Activated T-helper 1 cell treated with Interleukin-2 at 50 U/mL for 16 hours (primary cell): ENCODE results near the gene MRPL47.
"Not testable (repeated sequence)": the region's sequence is repeated elsewhere in the genome, so short reads cannot be mapped to it uniquely, and the experiment has no call there.

Experiments used
- DNase-seq: peaks from one replicate; pipeline ENCODE4 v3.0.0-alpha.2; 2020; ENCODE audit warnings: low read depth

MRPL47 gene

DNA sequence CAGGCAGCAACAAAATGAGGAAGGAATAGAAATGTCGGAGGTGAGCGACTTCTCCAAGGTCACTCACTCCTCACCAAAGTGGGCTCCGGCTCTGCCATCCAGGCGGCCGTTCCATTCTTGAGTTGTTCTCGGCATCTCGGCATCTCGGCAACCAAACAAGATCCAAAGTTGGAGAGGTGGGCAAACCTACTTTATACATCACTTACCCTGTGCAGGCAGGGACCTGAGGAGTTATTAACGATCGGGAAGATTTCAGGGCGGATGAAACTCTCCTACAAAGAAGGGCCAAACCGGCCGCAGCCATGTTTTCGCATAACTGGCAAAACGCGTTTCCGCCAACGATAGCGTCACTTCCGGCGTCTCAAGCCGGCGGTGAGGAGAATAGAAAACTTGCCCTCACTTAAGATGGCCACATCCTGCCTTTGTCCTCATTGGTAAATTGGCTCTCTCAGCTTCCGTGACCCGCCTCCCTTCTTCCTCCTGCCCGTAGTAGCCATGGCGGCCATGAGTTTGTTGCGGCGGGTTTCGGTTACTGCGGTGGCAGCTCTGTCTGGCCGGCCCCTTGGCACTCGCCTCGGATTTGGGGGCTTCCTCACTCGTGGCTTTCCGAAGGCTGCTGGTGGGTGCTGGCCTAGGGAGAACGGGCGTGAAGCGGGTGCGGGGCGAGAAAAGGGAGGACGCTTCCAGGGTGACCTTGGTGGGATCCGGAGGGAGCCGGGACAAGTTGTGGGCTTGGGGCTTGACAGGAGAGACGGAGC, at the start of gene MRPL47, which contains the start of gene NDUFB5:
Gene MRPL47, minus strand, starts transcription at position 318 of the 758 bp plus-strand sequence. Its CDS starts 14 bp downstream, at position 304.
Gene NDUFB5, plus strand, starts transcription at position 474 of the 758 bp plus-strand sequence. Its CDS starts 22 bp downstream, at position 496.
- DNase-seq: peak; percentile 84

DNA sequence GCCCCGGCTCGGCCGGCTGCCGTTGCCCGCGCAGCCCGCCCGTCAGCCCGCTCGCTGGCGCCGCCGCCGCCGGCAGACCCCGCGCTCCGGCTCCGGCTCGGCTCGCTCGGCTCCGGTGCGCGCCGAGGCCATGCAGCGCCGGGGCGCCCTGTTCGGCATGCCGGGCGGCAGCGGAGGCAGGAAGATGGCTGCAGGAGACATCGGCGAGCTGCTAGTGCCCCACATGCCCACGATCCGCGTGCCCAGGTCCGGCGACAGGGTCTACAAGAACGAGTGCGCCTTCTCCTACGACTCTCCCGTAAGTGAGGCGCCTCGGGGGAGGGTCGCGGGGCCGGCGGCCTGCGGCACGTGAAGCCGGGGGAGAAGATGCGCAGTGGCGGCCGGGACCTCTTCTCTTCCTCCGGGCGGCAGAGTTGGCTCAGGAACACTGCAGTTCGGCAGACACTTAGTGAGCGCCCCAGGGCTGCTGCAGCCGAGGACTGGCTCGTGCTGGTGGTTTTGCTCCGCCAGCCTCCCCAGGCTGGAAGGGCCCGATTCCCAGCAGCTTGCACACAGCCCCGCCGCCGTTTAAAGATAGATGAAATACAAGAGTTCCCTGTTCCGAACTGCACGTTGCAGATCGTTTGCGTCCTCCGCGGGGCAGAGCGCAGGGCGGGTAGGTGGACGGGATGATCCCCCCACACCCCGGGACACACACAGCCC, 48.8 kb upstream of the MRPL47 start:
- DNase-seq: peak; percentile 47

DNA sequence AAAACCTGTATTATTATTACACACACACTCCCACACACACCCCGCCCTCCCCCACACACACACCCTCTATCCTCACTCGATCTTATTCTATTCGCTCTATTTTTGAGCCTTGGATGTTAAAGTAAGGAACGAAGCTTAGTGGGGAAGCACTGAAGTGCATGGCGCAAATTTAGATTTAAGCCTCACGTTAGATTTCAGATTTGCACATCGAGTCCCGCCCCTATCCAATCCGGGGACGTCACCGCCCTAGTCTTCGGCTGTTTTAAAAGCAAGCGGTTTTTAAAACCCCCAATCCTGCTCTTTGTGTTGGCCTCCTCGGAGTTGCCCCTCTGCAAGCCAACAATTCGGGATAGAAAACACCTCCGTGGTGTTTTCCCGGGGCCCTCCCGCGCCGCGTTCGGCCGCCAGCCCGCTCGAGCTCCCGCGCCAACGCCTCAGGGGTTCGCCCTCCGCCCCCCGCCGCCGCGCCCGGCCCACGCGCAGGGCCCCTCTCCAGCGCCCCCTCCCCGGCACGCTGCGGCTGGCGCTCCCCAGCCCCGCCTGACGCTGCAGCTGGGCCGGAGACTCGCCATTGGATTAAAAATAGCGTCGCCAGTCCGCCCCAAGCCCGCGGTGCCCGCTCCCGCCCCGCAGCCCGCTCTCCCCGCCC, 48.1 kb upstream of the MRPL47 start, which contains the start of gene USP13:
Gene USP13, plus strand, starts transcription at position 594 of the 649 bp plus-strand sequence. CDS start 186 bp downstream, outside the sequence.
- DNase-seq: peak; percentile 41

DNA sequence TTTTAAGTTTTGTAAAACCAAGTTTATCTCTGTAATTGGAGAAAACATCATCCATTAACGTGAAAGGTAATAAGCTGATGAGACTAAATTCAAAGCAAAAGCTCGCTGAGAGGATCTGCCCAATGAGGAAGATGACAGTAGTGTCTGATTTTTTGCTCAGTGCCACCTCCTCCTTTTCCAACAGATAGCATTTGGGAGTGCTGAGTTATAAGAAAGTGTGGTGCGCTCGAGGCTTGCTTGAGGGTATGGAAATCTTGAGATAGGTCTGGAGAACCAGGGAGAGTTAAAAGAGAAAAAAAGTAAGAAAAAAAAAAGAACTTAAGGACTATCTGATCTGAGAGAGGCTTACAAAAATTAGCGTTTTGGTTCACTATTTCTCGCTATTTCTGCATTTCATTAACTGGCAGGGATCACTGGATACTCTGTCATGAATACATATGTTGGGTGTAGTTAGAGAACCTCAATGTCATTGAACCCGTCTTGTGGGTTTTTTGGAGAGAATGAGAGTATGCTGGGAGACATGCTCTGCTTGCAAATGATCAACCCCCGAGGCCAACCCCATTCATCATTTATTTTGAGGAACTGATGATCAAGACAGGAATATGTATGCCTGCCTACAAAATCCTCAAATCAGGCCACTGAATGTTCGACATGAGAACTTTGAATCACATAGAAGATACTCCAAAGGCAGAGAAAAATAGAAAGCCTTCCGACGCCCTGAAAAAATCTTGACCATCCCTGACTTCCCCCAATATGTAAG, 47.4 kb upstream of the MRPL47 start:
- DNase-seq: no peak

DNA sequence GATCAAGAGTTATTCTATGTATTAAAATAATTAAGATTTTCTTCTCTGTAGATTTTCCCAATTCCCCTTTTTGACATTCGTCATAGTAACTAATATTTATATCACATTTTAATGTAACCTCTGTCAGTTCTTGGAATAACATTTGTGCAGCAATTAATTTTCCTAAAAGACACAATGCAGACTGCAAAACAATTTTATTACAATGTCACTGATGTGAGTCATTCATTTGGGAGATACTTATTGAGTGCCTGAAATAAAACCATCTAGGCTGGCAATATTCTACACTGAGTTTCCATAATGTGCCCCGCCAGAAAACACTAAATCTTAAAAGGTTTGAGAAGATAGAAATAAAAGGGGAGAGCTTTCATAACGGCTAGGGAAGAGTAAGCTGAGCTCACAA, 41.7 kb upstream of the MRPL47 start:
- no peak for DNase-seq

DNA sequence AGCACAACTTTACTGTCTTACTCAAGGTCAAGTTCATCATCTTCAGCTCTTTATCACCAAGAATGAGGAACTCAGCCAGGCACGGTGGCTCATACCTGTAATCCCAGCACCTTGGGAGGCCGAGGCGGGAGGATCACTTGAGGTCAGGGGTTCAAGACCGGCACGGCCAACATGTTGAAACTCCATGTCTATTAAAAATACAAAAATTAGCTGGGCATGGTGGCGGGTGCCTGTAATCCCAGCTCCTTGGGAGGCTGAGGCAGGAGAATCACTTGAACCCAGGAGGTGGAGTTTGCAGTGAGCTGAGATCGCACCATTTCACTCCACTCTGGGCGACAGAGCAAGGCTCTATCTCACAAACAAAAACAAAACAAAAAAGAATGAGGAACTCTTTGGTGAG, 39.4 kb upstream of the MRPL47 start:
- DNase-seq: not testable (repeated sequence)

DNA sequence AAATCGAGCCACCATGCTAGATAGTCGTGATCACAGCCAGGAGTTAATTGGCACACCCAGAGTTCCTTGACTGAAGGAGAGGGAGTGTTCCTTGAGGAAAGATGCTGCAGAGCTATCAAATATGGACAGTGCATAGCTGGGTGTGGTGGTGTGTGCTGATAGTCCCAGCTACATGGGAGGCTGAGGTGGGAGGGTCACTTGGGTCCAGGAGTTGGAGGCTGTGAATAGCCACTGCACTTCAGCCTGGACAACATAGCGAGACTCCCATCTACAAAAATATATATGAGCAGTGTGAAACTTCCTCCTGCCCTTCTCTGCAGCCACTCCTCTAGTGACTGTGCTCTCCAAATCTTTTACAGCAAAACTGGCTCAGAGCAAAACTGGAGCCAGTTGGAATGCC, 38.4 kb upstream of the MRPL47 start:
- no peak for DNase-seq

DNA sequence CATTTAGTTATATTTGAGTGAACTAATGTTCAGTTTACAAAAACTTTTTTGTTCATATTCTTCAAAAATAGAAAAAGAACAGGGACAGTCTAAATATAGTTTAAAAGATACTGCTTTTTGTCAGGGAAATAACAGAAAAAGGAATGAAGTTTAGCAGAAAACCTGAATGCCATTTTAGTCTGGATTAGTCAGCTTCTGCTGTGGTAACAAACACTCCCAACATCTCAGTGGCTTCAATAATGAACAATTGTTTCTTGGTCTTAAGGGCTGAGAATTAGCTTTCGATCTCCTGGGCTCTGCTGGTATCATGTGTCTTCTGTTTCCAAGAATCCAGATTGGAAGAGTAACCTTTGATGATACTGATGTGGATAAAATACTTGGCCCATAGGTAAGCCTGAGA, 36.0 kb upstream of the MRPL47 start:
- DNase-seq: no peak

DNA sequence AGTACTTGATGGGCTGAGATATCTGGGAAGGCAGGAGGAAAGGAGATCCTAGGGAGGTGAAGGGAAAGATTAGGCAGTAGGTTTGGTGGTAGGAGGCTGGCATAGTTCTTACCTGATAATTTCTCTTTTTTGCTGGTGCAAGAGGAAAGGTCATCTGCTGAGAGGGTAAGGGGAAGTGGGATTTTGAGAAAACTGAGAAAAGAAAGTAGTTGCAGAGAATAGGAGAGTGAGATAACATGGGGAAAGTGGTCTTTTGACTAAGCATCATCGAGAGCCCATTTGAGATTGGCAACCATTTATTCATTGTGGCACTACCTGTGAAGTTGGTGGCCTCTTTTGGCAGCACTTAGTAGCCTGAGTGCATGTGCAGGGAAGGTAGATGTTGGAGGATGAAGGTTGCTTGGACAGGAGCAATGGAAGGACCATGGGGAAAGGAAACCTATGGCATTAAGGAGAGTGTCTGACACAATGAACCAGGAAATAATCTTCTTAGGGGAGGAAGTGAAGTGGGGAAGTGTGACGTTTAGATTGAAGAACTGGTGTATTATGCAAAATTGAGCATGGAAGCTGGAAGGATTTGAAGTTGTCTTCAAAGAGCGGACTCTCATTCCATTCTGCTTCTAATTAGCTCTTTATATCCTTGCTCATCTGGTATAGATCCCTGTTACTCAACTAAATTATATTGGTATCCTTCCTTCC, 26.5 kb upstream of the MRPL47 start:
- DNase-seq: no peak

DNA sequence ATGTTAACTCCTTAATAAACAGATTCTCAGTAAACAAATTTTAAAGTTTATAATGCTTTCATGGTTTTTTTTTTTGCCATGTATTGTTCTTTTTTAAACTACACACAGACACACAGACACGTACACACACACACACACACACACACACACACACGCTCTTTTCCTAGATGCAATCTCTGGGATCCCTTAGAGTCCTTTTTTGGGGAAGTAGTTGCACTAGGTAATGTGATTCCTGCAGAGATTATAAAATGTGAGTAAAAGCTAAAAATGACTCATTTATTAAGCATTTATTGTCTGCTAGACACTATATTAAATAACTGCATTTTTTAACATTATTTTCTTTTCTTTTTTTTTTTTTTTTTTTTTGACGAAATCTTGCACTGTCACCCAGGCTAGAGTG, 20.0 kb upstream of the MRPL47 start:
- DNase-seq: no peak

DNA sequence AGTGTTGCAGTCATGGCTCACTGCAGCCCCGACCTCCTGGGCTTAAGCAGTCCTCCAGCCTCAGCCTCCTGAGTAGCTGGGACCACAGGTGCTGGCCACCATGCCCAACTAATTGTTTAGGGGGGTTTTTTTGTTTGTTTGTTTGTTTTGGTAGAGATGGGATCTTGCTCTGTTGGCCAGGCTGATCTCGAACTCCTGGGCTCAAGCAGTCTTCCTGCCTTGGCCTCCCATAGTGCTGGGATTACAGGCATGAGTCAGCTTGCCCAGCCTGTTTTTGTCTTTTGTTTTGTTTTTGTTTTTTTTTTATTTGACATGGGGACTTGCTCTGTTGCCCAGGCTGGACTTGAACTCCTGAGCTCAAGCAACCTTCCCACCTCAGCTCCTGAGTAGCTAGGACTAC, 17.6 kb upstream of the MRPL47 start:
- DNase-seq: no peak

DNA sequence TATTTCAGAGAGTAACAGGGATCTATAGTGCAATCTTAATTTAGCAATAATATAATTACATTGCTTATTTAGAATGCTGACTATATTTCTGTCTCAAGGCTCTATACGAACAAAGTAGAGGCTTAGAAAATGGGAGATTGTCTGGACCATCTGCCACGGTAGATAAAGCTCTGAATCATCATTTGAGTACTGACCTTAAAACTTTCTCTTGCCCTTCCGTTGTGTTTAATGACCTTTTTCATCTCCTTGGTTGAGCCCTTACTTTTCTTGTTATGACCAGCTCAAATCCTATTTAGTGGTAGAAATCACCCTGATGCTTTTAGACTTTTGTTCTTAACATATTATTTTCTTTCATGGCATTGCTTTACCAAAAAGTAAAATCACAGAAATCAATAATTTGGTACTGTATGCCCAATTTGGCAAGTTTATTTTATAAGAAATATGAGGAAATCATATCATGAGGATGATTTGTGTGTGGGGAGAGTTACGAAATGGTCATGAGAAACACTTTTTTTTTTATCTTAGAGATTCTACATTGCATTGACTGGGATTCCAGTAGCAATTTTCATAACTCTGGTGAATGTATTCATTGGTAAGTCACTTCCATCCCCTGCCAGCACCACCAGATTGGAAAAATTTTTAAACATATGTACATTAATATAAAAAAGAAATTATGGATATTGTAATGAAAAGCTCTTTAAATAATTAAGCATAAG, 11.2 kb upstream of the MRPL47 start:
- DNase-seq: no peak

DNA sequence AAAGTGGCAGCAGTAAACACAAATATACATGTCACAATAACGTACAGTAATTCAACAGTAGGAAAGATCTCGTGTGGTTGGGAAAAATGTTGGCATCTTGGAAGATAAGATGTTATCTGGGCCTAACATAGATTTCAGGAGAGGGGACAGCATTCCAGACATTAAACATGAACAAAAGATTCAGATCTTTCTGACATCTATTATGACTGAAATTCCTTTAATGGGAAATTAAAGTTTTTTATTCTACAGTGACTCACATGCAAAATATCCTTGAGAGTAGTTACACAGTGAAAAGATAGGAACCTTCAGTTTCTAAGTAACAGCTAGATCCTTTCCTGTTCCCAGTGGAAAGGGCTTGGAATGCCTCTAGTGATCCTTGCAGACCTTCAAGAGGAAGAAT, 9.4 kb upstream of the MRPL47 start:
- DNase-seq: no peak

DNA sequence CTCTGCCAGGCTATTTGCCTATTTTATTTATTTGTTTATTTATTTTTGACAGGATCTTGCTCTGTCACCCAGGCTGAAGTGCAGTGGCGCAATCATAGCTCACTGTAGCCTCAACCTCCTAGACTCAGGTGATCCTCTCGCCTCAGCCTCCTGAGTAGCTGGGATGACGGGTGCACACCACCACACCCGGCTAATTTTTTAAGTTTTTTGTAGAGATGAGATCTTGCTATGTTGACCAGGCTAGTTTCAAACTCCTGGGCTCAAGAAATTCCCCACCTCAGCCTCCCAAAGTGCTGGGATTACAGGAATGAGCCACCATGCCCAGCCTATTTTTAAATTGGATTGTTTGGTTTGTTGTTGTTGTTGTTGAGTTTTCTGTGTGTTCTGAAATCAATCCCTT, 5.6 kb upstream of the MRPL47 start:
- DNase-seq: no peak

DNA sequence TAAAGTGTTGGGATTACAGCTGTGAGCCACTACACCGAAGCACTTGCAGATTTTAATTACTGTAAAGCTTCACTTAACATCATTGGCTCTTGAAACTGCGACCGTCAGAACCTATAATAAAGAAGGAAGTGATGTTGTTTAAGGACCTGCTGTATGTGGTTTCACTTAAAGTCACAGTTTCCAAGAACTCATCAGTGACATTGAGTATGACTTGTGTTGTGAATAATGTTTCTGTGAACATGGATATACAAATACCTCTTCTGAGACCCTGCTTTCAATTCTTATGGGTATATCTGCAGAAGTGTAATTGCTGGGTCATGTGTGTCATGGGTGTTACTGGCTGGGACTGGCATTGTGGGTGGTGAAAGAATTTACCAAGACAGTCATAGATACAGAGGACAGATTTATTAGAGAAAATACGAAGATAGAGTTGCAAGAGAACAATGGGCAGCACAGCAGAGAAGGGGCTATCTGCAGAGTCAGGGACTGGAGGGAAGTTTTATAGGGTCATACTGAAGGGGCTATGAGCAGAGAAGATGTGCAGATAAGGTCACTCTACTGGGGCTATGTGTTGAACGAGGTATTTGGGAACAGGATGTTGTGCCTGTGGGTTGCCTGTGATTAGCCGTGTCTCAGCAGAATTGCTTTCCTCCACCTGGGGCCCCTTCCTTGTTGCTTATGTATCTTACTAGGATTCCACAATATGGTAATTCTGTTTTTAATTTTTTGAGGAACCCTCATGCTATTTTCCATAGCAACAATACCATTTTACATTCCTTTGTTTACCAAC, 4.7 kb upstream of the MRPL47 start:
- DNase-seq: no peak

DNA sequence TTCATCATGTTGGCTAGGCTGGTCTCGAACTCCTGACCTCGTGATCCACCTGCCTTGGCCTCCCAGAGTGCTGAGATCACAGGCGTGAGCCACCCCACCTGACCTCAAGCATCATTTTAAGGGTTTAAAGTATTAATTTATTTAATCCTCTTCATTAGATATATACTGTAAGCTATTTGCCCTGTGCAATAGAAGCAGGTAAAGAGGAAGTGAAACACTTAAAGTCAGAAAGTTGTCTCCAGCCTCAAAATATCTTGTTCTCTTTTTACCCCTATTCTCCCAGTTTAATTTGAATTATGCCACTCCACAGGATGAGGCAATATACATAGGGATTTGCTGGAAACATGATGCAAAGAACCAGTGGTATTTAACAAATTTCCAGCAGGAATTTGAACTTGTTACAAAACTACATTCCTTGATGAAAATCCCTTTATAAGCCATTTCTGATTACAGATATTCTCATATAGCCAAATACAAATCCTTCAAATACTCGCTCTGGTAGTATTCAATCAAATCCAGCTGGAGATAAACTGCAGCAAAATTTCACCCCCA, 2.2 kb upstream of the MRPL47 start:
- DNase-seq: no peak

DNA sequence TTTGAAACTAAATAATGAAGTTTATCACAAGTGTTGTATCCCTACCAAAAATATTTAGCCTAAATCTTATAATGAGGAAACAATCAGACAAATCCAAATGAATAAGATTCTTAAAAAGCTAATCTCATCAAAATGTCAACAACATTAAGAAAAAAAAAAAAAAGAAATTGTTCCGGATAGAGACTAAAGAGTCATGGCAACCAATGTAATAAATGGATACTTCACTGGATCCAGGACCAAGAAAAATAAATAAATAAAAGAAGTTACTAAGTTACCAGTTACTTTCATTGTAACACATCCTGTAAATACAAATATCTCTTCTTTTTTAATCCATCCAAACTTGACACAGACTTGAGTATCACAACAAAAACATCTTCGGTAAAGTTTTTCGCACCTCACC, 607 bp downstream of the MRPL47 start:
- DNase-seq: no peak

DNA sequence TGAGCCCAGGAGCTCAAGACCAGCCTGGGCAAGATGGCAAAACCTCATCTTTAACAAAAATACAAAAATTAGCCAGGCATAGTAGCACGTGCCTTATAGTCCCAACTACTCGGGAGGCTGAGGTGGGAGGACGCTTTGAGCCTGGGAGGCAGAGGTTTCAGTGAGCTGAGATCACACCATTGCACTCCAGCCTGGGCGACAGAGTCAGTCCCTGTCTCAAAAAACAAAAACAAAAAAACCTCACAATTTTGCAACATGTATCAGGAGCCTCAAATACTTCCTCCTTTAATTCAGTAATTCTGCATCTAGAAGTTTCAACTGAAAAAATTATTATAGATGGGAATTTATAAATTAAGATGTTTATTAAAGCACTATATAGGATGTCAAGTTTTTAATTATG, 1.1 kb downstream of the MRPL47 start:
- DNase-seq: no peak

DNA sequence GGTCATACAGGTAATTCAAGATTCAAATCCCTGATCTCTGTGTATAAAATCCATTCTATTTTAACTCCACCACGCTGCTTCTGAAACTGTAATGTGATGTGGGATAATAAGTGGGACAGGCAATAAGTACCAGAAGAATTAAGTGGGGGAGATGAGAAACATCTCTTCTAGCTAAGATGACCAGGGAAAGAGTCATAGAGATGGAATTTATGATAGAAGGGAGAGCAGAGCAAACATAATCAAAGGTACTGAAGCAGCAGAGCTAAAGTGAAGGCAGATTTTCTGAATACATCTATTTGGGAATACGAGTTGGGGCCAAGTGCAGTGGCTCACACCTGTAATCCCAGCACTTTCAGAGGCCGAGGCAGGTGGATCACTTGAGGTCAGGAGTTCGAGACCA, 4.9 kb downstream of the MRPL47 start:
- DNase-seq: no peak

DNA sequence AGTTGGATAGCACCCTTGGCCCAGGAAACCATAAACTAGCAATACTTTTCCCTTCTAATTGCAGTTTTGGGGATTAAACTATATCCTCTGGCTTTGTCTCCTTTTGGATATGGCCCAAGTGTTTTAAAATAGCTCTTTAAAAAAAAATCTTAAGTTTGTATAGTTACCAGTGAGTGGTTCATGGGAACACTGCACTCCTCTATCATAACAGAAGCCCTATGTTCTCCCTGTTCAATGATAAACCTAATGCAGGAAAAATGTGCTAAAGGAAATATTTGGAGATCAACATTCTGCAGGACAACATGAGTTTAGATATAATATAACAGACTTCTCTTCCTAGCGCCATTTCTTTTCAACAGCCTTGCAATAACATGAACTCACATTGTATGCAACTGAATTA, 13.1 kb downstream of the MRPL47 start:
- DNase-seq: no peak
